GM23248 (cell line): ENCODE data around the gene HOXA4. TPM values are rescaled to one million over a fixed set of nuclear protein-coding genes. Genes with fewer than 3 reads are reported as not detected.
A peak's percentile ranks its signal among the peaks of the same experiment; 100 is the strongest.

Experiments used
- DNase-seq: peaks from one replicate; pipeline ENCODE4 v3.0.0-alpha.2; 2015
- H2AFZ ChIP-seq: fragments of 200-600 bp; sonication (generic); 2 replicates; pipeline ENCODE4 v1.6.1; 2016; ENCODE audit warnings: antibody characterized with exemption
- H3F3A ChIP-seq: fragments of 200-600 bp; sonication (generic); 2 replicates; pipeline ENCODE4 v1.6.1; 2016; ENCODE audit warnings: mild to moderate bottlenecking, antibody characterized with exemption, mixed run types; ENCODE audit not compliant: insufficient read depth
- H3K27ac ChIP-seq: fragments of 200-600 bp; sonication (generic); 2 replicates; pipeline ENCODE4 v1.5.1; 2016; ENCODE audit warnings: mild to moderate bottlenecking
- H3K27me3 ChIP-seq: fragments of 200-600 bp; sonication (generic); replicated peaks from 2 replicates; pipeline ENCODE4 v1.6.1; 2016; ENCODE audit warnings: mild to moderate bottlenecking; ENCODE audit not compliant: insufficient read depth
- H3K36me3 ChIP-seq: fragments of 200-600 bp; sonication (generic); 2 replicates; pipeline ENCODE4 v1.6.1; 2016; ENCODE audit warnings: low read depth, mild to moderate bottlenecking
- H3K4me1 ChIP-seq: fragments of 200-600 bp; sonication (generic); 2 replicates; pipeline ENCODE4 v1.6.1; 2016; ENCODE audit warnings: mild to moderate bottlenecking; ENCODE audit not compliant: insufficient read depth
- H3K4me2 ChIP-seq: fragments of 200-600 bp; sonication (generic); one replicate; pipeline ENCODE4 v1.6.1; 2016; ENCODE audit warnings: mild to moderate bottlenecking; ENCODE audit not compliant: unreplicated experiment
- H3K4me3 ChIP-seq: fragments of 200-600 bp; sonication (generic); 2 replicates; pipeline ENCODE4 v1.5.1; 2016; ENCODE audit warnings: mild to moderate bottlenecking
- H3K79me2 ChIP-seq: fragments of 200-600 bp; sonication (generic); 2 replicates; pipeline ENCODE4 v1.6.1; 2016; ENCODE audit warnings: mild to moderate bottlenecking; ENCODE audit not compliant: insufficient read depth
- H3K9ac ChIP-seq: fragments of 200-600 bp; sonication (generic); 2 replicates; pipeline ENCODE4 v1.6.1; 2016; ENCODE audit warnings: mild to moderate bottlenecking
- H3K9me2 ChIP-seq: fragments of 200-600 bp; sonication (generic); 2 replicates; pipeline ENCODE4 v1.6.1; 2016; ENCODE audit warnings: mixed run types, mild to moderate bottlenecking, moderate library complexity; ENCODE audit not compliant: insufficient read depth
- H3K9me3 ChIP-seq: fragments of 200-600 bp; sonication (generic); one replicate; pipeline ENCODE4 v1.6.1; 2017; ENCODE audit warnings: low read depth
- H4K20me1 ChIP-seq: fragments of 200-600 bp; sonication (generic); 2 replicates; pipeline ENCODE4 v1.6.0; 2016; ENCODE audit not compliant: insufficient read depth
- EZH2 ChIP-seq: fragments of 200-600 bp; sonication (generic); IDR thresholded peaks from 2 replicates; pipeline ENCODE4 v1.6.1; 2018; ENCODE audit warnings: antibody characterized with exemption, mild to moderate bottlenecking; ENCODE audit not compliant: insufficient read depth, poor library complexity, severe bottlenecking
- EZH2phosphoT487 ChIP-seq: fragments of 200-600 bp; sonication (generic); IDR thresholded peaks from 2 replicates; pipeline ENCODE4 v1.6.1; 2018; ENCODE audit warnings: antibody characterized with exemption, moderate library complexity, mild to moderate bottlenecking, low read depth; ENCODE audit not compliant: insufficient read depth
- WGBS, 2 experiments: methylation state at CpG; one replicate each; pipeline ENCODE4 v1.1.6; 2015 to 2017; ENCODE audit warnings: low lambda C conversion rate in 2 of 2, low coverage in 1 of 2; ENCODE audit errors: missing lambda C conversion rate in 2 of 2; 5-methylcytosine and 5-hydroxymethylcytosine counted together
- in situ Hi-C: fragments of 300-500 bp; cut with MboI; formaldehyde crosslinking; loops from 2 replicates; pipeline ENCODE4 v1.15.0; 2020
- polyA plus RNA-seq: library from polyadenylated mRNA; unstranded; fragments of >200 nt; fragmentation: Nextera tagmentation; extraction: Ambion mirVana; gene quantifications from 2 replicates; pipeline ENCODE4 v1.2.1, GENCODE V29; 2016
- total RNA-seq: library from RNA; depleted of rRNA; stranded (reverse); fragments of >200 nt; shearing (Covaris generic); gene quantifications from 2 replicates; pipeline ENCODE4 v1.2.3, GENCODE V29; 2014

The HOXA4 gene
- total and polyA plus RNA-seq, 2 experiments from 2014 or later, result 1.8 to 3.1 TPM

- H3K27ac ChIP-seq, result peak within 1 kb of the TSS; percentile 86
- no peaks in the 10 kb centered on the region for H3K9me3 ChIP-seq
- peaks cover 26% of the 10 kb centered on the region for H3K4me1 ChIP-seq
- H3K79me2 ChIP-seq, result peaks cover 89% of the 10 kb centered on the region
- peak within 1 kb of the TSS; percentile 98 for H3K4me2 ChIP-seq
- H3F3A ChIP-seq, result peaks cover 20% of the 10 kb centered on the region; the same call in 1 of the 2 replicates
- 0 out of 2 replicates have a peak, but pooled peaks cover 7% of the 10 kb centered on the region for H3K36me3 ChIP-seq
- peak within 1 kb of the TSS; percentile 87 for H3K9ac ChIP-seq
- peak; percentile 72 for DNase-seq
- H3K4me3 ChIP-seq, result peak within 1 kb of the TSS; percentile 89
- no peaks in the 10 kb centered on the region for H3K27me3 ChIP-seq
- in situ Hi-C loops, result no loop called here
- H2AFZ ChIP-seq, result peak within 1 kb of the TSS; percentile 91
- no peaks in the 10 kb centered on the region for H3K9me2 ChIP-seq
- no peak for TF ChIP-seq EZH2phosphoT487
- TF ChIP-seq EZH2, result no peak
- no peaks in the 10 kb centered on the region for H4K20me1 ChIP-seq
- 41 to 48% methylated on average over 52 to 63 of the region's 63 CpGs for WGBS, 2 experiments
These were observed 16.9 kb upstream of the HOXA4 start, which contains the start of gene HOXA6 for GRCh38 chr7:27147199-27148030. TSS of gene HOXA6 (minus strand) at chr7:27147774. CDS start at chr7:27147749, 25 bp downstream.

- no peak overlapping the region for H2AFZ ChIP-seq
- DNase-seq, result no peak
- peaks cover 84% of the 10 kb centered on the region for H3K79me2 ChIP-seq
- no peaks in the 10 kb centered on the region for H3K27me3 ChIP-seq
- WGBS, 2 experiments, result 89 to 90% methylated on average over 5 of the region's 5 CpGs
- H3K4me3 ChIP-seq, result no peak overlapping the region
- H3K36me3 ChIP-seq, result 0 out of 2 replicates have a peak, but pooled peaks cover 7% of the 10 kb centered on the region
- no peak for TF ChIP-seq EZH2phosphoT487
- no peak for TF ChIP-seq EZH2
- H3K4me2 ChIP-seq, result no peak overlapping the region
- H3K9ac ChIP-seq, result no peak overlapping the region
- H3K27ac ChIP-seq, result no peak overlapping the region
- no peaks in the 10 kb centered on the region for H3K9me2 ChIP-seq
- no peaks in the 10 kb centered on the region for H4K20me1 ChIP-seq
- no peaks in the 10 kb centered on the region for H3K9me3 ChIP-seq
- peaks cover 26% of the 10 kb centered on the region for H3K4me1 ChIP-seq
- H3F3A ChIP-seq, result peaks cover 19% of the 10 kb centered on the region; the same call in 1 of the 2 replicates
- in situ Hi-C loops, result no loop called here
These were observed 16.1 kb upstream of the HOXA4 start for GRCh38 chr7:27146491-27147198.

GRCh38 chr7:27145914-27146412 is 15.4 kb upstream of the HOXA4 start:
- WGBS, 2 experiments, result 96 to 97% methylated on average over 11 of the region's 11 CpGs
- Histone ChIP-seq H3K9me2 (no peaks in the 10 kb centered on the region), H2AFZ (no peak overlapping the region), H3K79me2 (peaks cover 84% of the 10 kb centered on the region), H3K36me3 (peaks cover 13% of the 10 kb centered on the region; the same call in 1 of the 2 replicates), H3K4me1 (peaks cover 26% of the 10 kb centered on the region), H3K9ac (no peak overlapping the region), H3K9me3 (no peaks in the 10 kb centered on the region), H3K4me3 (no peak overlapping the region), H3K27ac (no peak overlapping the region), H3K4me2 (no peak overlapping the region), H4K20me1 (no peaks in the 10 kb centered on the region), H3F3A (peaks cover 15% of the 10 kb centered on the region; the same call in 1 of the 2 replicates), H3K27me3 (no peaks in the 10 kb centered on the region)
- in situ Hi-C loops, result no loop called here
- DNase-seq, result no peak
- TF ChIP-seq EZH2 (no peak), EZH2phosphoT487 (no peak)
